ENCODE data around the gene CFAP74. TPM values are rescaled to one million over a fixed set of nuclear protein-coding genes. Genes with fewer than 3 reads are reported as not detected.

The CFAP74 gene
- total and polyA plus RNA-seq, 2 of the 4 experiments (the other 2 are of a cell fraction), result not detected

DNA sequence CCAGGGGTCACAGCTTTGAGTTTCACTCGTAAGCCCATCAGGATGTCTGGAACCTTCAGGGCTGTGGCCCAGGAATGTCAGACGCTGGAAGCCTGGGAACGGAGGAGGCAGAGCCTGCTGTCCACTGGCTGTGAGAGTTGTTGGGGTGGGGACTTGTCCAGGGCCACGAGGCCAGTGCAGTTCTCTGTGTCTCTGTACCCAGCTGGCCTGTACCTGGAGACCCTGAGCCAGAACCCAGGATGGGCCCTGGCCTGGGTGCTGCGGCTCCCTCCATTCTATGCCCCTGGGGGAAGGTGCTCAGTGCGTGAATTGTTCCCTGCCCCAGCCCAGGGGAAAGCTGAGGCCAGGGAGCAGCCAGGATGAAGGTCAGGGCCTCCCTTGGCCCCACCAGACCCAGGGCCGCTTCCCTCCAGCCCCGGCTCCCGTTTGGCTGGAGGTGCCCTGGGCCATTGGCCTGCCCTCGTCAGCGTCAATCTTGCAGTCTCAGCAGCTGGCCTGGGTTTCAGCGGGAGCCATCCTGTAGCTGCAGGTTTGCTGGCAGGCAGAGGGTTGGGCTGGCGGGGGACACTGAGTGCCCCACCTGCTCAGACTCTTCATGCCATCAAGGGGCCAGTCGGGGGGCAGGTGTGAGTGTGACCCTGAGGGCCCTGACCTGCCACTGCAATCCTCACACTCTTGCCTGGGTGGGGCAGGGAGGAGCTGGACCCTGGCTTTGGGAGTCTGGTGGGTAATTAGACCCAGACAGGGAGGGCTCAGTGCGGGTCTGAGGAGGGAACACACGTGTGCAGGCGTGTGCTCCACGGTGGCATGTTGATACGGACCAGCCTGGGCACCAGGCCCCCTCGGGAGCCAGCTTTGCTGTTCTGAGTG lies 89.2 kb downstream of the CFAP74 start:
- in situ Hi-C loops (cut with MboI; ENCODE audit: low sequenced_read_pairs) (no loop called here), intact Hi-C loops (cut with micrococcal nuclease) (no loop called here), dilution Hi-C loops (cut with HindIII; ENCODE audit: low sequenced_read_pairs, unreplicated experiment) (no loop called here)
- ATAC-seq (ENCODE audit: low read depth), result no peak
- no peak overlapping the region for H3K4me2 ChIP-seq (ENCODE audit: low read depth, low read length)
- H3K4ac ChIP-seq (ENCODE audit: low read depth, low read length), result no peak overlapping the region
- no peak overlapping the region for H3K4me3 ChIP-seq (ENCODE audit: insufficient read depth, low read depth, low read length)
- H2BK120ac ChIP-seq (ENCODE audit: low read depth, low read length), result no peak overlapping the region
- peaks cover 0 to 7% of the 10 kb centered on the region in 2 experiments; a peak in 1 of 4 replicates for H3K79me1 ChIP-seq (ENCODE audit: low read depth in 1 of 2, low read length in 2 of 2)
- no TSS peak for BruUV-seq (replicated peaks)
- no peak overlapping the region for H3K56ac ChIP-seq (ENCODE audit: extremely low read depth, insufficient read depth, low read length)
- no peaks in the 10 kb centered on the region for H3K36me3 ChIP-seq (ENCODE audit: control insufficient read depth, insufficient read depth, low read length)
- no peak overlapping the region for H4K5ac ChIP-seq (ENCODE audit: low read depth, low read length)
- 45% methylated on average over 9 of the region's 20 CpGs; no CpG with 5 or more reads in 1 of the 2 experiments for WGBS, 2 experiments (ENCODE audit: extremely low coverage in 2 of 2, insufficient read length in 1 of 2)
- no peak overlapping the region for H3K14ac ChIP-seq (replicated peaks; ENCODE audit: low read depth, low read length)
- no peak overlapping the region for H3K27ac ChIP-seq (ENCODE audit: insufficient read depth, low read length)
- H3K27me3 ChIP-seq (ENCODE audit: control insufficient read depth, insufficient read depth, low read length), result peaks cover 3% of the 10 kb centered on the region; the same call in 1 of the 2 replicates
- peaks cover 2% of the 10 kb centered on the region; the same call in 1 of the 2 replicates for H3K9me1 ChIP-seq (ENCODE audit: insufficient read depth, low read length)
- H3K4me1 ChIP-seq (ENCODE audit: control insufficient read depth, insufficient read depth, low read length), result peaks cover 2% of the 10 kb centered on the region
- no peak for TF ChIP-seq BHLHE40 (IDR thresholded peaks at IDR 0.05; ENCODE audit: low read depth, low read length)
- no peak for TF ChIP-seq SMC3 (IDR thresholded peaks at IDR 0.05; ENCODE audit: low read depth, low read length)
- TF ChIP-seq, protein P1, sequence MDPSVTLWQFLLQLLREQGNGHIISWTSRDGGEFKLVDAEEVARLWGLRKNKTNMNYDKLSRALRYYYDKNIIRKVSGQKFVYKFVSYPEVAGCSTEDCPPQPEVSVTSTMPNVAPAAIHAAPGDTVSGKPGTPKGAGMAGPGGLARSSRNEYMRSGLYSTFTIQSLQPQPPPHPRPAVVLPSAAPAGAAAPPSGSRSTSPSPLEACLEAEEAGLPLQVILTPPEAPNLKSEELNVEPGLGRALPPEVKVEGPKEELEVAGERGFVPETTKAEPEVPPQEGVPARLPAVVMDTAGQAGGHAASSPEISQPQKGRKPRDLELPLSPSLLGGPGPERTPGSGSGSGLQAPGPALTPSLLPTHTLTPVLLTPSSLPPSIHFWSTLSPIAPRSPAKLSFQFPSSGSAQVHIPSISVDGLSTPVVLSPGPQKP (IDR thresholded peaks at IDR 0.05; ENCODE audit: borderline replicate concordance, low read depth, low read length), result no peak
- TF ChIP-seq FOS (IDR thresholded peaks at IDR 0.05; ENCODE audit: low read depth, low read length), result no peak
- TF ChIP-seq, protein P2, sequence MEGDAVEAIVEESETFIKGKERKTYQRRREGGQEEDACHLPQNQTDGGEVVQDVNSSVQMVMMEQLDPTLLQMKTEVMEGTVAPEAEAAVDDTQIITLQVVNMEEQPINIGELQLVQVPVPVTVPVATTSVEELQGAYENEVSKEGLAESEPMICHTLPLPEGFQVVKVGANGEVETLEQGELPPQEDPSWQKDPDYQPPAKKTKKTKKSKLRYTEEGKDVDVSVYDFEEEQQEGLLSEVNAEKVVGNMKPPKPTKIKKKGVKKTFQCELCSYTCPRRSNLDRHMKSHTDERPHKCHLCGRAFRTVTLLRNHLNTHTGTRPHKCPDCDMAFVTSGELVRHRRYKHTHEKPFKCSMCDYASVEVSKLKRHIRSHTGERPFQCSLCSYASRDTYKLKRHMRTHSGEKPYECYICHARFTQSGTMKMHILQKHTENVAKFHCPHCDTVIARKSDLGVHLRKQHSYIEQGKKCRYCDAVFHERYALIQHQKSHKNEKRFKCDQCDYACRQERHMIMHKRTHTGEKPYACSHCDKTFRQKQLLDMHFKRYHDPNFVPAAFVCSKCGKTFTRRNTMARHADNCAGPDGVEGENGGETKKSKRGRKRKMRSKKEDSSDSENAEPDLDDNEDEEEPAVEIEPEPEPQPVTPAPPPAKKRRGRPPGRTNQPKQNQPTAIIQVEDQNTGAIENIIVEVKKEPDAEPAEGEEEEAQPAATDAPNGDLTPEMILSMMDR (conservative IDR thresholded peaks at IDR 0.05; ENCODE audit: low read depth, low read length), result no peak
- TF ChIP-seq MAZ (IDR thresholded peaks at IDR 0.05; ENCODE audit: borderline replicate concordance, low read depth, low read length), result no peak
- no peak for TF ChIP-seq MAFK (IDR thresholded peaks at IDR 0.05; ENCODE audit: low read depth, low read length)
- TF ChIP-seq USF2 (IDR thresholded peaks at IDR 0.05; ENCODE audit: low read depth, low read length), result no peak
- TF ChIP-seq CEBPB (IDR thresholded peaks at IDR 0.05; ENCODE audit: low read depth, low read length), result no peak
- TF ChIP-seq CHD1 (IDR thresholded peaks at IDR 0.05; ENCODE audit: low read depth, low read length), result no peak
- ChIA-PET CTCF (no interaction called here), POLR2A (ENCODE audit: unreplicated experiment) (no interaction called here)
- DNase-seq, result no peak
- no peak overlapping the region for H2AK5ac ChIP-seq (ENCODE audit: low read depth, low read length)
- no peak overlapping the region for H3K18ac ChIP-seq (ENCODE audit: low read depth, low read length)
- no peak overlapping the region for H2BK15ac ChIP-seq (ENCODE audit: low read depth, low read length)
- no peak overlapping the region for H2BK20ac ChIP-seq (ENCODE audit: low read depth, low read length)
- no peak overlapping the region for H3K23ac ChIP-seq (ENCODE audit: low read depth, low read length)
- no peaks in the 10 kb centered on the region for H3K9me3 ChIP-seq (ENCODE audit: control insufficient read depth, insufficient read depth, low read length)
- H2AK9ac ChIP-seq (replicated peaks; ENCODE audit: low read depth, low read length, poor library complexity), result no peak overlapping the region
- no peak overlapping the region for H2BK5ac ChIP-seq (ENCODE audit: low read depth, low read length, poor library complexity, severe bottlenecking)
- H4K20me1 ChIP-seq (ENCODE audit: insufficient read depth, low read length), result no peaks in the 10 kb centered on the region
- no peak overlapping the region for H4K91ac ChIP-seq (ENCODE audit: insufficient read depth, low read depth, low read length)
- no peak overlapping the region for H3K9ac ChIP-seq (ENCODE audit: low read depth, low read length)
- H4K8ac ChIP-seq (ENCODE audit: low read depth in 2 of 2, low read length in 2 of 2), result no peak overlapping the region
- H2AFZ ChIP-seq (replicated peaks; ENCODE audit: low read length, poor library complexity), result no peak overlapping the region
